EH (cell line): ENCODE results near the gene BPIFB1.
A peak's percentile ranks its signal among the peaks of the same experiment; 100 is the strongest.

Experiments used
- DNase-seq: peaks from one replicate; pipeline ENCODE4 v3.0.0-alpha.2; 2015; ENCODE audit warnings: low read depth

Gene BPIFB1

DNA sequence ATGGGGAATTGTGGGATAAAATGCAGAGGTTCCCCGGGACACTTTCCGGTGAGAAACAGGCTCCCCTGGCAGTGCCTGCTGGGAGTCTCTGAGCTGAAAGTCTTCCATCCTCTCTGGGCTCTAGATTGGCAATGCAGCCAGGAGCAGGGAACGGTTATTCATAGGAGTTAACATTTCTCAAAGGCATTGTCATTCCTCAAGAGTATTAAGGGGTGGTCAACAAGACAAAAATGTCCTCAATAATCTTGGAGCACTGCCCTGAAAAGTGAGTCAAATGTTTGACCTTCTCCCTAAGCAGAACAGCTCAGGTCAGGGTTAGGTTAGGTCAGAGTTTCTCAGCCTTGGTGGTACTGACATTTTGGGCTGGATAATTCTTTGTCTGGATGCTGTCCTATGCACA is 13.2 kb downstream of the BPIFB1 start:
- DNase-seq = no peak

DNA sequence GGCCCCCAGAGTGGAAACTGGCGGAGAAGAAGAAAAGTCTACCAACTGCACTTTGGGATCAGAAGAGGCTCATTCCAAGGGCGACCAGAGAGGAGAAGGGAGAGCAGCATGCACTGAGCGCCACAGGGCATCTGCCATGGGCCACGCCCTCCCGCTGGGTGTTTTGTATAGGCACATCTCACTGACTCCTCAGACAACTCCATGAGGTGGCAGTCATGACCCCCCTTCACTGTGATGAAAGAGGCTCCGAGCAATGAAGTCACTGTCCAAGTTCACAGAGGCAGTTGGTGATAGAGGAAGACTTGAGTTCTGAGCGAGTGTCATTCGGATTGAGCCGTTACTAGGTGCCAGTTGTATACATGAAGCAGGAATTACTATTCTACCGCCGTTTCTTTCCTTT is 15.4 kb downstream of the BPIFB1 start:
- DNase-seq = no peak

DNA sequence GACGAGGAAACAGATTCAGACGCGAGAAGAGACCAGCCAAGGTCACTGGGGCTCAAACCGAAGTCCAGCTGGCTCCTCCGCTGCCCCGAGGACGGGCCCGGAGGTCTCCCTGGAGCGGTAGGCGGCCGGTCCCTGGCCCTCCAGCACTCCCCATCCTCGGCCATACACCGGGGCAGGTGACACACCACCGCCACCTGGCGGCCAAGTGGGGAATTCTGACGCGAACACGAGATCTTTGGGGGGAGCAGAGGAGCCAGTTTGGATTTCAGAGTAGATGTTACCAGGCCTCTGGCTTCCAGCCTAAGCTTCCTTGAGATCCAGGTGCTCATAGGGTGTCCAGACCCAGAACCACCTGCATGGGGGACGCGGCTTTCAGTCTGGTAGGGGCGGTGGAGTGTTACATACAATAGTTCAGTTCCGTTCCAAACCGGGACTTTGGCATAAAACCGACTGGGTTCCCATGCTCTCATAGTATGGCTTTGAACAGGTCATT is 16.1 kb downstream of the BPIFB1 start:
- DNase-seq = peak; percentile 50

DNA sequence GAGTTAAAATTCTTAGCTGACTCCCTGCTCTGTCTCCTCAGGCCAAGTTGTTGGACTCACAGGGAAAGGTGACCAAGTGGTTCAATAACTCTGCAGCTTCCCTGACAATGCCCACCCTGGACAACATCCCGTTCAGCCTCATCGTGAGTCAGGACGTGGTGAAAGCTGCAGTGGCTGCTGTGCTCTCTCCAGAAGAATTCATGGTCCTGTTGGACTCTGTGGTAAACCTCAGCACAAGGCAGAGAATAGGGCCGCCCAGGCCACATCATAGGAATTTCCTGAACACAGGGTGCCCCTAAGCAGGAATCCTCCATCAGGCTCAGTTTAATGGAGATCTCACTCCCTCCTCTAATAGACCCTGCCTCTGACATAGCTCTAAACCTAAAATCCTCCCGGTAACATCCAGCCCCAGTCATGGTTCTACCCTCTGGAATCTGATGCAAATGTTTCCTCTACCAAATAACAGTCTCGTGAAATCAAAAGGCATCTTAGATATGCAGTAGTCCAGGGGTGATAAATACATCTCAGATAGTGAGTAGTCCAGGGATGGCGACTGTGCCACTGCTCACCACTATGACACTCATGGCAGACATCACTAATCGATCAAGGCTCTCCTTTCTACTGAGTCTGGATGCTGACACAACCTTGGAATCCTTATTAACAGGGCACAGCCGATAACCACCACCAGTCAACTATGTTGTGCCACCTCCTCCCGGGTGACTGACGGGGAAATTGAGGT is 18.3 kb downstream of the BPIFB1 start:
- peak; percentile 44 for DNase-seq

DNA sequence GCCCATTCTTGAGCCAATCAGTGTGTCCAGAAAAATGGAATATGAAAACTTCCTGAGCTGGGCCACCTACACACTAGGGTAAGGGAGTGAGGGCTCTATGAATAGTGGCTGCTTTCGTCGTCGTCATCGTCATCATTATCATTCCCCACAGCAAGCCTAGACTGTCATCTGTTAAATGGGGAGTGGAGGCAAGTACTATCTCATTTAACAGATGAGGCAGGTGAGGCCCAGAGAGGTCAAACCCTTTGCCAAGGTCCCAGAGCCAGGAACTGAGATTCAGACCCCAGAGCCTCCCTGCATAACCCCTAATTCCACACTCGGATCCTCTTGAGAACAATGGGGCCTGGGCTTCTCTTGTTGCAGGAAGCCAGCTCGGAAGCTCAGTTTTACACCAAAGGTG is 20.6 kb downstream of the BPIFB1 start:
- DNase-seq = no peak

GRCh38 chr20:33304046-33304445 is 21.0 kb downstream of the BPIFB1 start:
- DNase-seq = no peak

- peak; percentile 61 for DNase-seq
Measured at GRCh38 chr20:33305589-33306057, 22.6 kb downstream of the BPIFB1 start.

GRCh38 chr20:33306228-33306627 is 23.2 kb downstream of the BPIFB1 start:
- no peak for DNase-seq

DNA sequence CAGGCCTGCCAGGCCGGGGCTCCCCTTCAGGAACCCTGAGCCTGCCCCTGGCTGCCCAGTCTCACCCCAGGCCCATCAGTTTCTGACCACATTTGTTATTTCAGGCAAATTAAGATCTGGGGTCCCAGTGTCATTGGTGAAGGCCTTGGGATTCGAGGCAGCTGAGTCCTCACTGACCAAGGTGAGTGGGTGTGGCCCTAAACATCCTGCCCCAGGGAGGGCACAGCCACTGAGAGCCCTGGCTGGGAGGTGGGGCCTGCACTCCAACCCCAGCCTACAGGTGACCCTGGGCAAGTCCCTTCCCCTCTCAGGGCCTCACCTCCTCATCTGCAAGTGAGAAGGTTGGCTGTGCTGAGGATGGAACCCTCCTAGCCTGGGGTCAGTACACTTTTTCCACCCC is 23.8 kb downstream of the BPIFB1 start:
- no peak for DNase-seq

DNA sequence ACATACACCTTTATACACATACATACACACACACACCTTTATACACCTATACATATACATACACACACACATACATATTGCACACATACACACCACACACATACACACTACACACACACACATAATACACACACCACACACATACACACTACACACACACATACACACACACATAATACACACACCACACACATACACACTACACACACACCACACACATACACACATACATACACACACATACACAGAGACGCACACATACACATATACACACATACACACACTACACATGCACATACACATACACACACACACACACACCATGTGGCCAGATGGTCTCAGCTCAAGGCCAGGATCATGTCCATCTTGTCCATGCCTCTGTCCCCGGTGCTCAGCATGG is 25.7 kb downstream of the BPIFB1 start:
- no peak for DNase-seq

DNA sequence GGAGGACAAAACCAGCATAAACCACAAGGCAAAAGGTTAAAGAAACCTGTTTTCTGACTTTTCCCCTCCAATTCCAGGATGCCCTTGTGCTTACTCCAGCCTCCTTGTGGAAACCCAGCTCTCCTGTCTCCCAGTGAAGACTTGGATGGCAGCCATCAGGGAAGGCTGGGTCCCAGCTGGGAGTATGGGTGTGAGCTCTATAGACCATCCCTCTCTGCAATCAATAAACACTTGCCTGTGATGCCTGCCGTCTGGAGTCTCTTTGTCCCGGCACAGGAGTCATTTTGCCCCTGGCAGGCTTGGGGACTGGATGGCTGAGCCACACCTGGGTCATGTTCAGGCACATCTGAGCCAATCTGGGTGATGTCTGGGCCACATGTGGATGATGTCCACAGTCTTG is 26.6 kb downstream of the BPIFB1 start:
- no peak for DNase-seq

DNA sequence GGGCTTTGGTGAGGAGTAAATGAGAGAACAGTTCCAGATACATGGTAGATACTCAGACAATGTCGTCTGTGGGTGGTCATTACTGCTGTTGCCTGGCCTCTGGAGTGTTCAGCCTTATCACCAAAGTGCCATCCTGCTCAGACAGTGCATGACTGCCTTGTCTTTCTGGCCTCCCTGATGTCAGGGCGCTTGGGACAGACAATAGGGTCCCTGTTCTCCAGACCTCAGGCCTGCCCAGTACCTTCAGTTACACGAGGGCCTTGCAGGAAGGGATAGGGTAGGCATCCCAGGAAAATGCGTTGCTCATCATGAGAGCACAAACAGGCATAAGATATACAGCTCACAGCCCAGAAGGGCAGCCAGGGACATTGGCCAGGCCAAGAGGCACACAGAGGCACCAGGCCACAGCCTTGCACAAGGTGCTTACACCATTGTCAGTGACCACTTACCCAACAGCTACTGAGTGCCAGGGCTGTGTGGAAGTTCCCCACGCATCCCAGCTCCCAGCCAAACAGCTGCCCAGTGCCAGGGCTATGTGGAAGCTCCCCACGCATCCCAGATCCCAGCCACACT is 27.4 kb downstream of the BPIFB1 start:
- no peak for DNase-seq

- no peak for DNase-seq
Measured at GRCh38 chr20:33311011-33311410, 28.0 kb downstream of the BPIFB1 start.

- no peak for DNase-seq
Measured at GRCh38 chr20:33311996-33312395, 29.0 kb downstream of the BPIFB1 start.

- no peak for DNase-seq
Measured at GRCh38 chr20:33312583-33312982, 29.6 kb downstream of the BPIFB1 start.

DNA sequence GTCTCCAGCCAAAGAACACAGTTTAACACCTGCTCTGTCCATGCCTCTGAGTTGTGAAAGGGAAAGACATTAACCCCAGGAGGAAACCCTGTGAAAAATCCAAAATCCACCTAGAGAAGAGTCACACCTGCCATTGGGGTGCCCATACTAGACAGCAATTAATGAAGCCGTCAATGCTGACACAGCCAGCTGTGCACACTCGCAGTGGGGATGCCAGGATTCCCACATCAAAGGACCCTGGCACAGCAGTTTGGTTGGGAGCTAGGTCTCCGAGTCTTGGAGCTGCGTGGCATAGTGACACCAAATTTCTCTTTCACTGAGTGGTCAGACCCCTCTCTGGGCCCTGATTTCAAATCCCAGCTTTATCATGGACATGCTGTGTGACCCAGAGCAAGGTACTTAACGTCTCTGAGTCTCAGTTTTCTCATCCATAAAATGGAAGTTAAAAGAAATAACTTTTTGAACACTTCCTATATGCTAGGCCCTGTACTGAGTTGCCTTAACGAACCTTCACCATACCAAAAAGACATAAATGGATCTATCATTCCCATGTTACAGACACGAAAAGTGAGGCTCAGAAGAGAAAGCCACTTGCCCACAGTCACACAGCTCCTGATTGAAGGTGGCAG is 30.8 kb downstream of the BPIFB1 start:
- no peak for DNase-seq

DNA sequence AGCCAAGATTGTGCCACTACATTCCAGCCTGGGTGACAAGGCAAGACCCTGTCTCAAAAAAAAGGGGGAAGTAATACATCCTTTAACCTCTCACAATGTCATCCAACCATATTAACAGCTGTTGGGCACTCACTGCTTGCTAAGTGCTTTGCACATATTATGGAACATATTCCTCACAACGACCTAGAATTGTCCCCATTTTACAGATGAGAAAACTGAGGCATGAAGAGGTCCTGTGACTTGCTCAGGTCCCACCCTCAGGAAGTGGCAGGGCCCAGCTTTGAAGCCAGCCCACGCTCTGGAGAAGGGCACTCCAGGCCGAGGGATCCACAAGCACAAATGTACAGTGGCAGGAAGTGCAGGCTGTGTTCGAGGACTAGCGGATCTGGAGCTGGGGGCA is 33.3 kb downstream of the BPIFB1 start:
- no peak for DNase-seq

GRCh38 chr20:33316958-33317357 is 33.9 kb downstream of the BPIFB1 start:
- no peak for DNase-seq

- no peak for DNase-seq
Measured at GRCh38 chr20:33317424-33318095, 34.5 kb downstream of the BPIFB1 start.

DNA sequence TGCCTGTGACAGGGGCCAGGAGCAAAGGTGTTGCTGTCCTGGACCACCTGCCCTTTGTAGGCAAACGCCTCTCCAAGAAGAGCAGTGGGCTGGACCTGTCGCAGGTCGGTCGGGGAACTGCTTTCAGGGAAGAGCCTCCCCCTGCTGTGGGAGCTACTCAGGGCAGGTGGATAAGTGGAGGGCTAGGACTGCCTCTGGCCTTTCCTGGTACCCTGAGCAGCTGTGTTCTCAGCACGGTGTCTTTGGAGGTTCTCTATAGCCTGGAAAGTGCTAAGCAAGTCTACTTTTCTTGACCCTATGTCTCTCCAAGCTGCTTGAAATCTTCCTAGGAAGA is 35.0 kb downstream of the BPIFB1 start:
- DNase-seq = no peak

- DNase-seq = no peak
Measured at GRCh38 chr20:33320006-33320405, 37.0 kb downstream of the BPIFB1 start.

DNA sequence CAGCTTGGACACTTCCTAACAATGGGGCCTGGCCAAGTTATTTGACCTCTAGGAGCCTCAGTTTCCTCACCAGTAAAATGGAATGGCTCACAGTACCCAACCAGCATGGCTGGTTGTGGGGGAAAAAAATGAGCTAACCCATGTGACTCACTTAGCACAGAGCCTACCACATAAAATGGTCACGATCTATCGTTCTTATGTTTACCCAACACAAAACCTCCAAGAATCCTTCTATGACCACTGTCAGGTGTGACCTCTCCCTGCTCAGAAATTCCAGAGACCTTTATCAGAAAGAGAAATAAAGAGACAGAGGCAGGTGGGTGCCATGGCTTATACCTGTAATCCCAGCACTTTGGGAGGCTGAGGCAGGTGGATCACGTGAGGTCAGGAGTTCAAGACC is 39.4 kb downstream of the BPIFB1 start:
- DNase-seq = no peak

DNA sequence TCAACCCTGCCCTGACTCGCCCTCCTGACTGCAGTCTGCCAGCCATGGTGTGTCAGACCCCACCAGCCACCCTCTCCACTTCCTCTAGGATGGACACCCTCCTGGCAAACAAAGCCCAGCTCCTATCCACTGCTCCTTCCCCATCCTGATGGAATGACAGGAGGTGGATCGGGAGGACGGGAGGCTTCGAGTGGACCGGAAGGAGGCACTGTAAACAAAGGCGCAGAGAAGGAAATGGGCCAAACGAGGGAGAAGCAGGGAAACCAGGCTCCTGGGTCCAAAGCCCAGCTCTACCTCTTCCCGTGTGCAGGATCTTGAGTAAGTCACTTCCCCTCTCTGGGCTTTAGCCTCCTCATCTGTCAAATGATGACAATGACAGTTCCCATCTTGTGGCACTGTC is 40.2 kb downstream of the BPIFB1 start:
- DNase-seq = no peak
